Stimulated activated CD4-positive, alpha-beta T cell treated with anti-CD3 and anti-CD28 coated beads, TNF-alpha, amount 100 ng/mL, for 24 hours (primary cell): Measurements from ENCODE around the gene IPO8.

Experiments
- DNase-seq, 3 experiments: peaks; one replicate each; pipeline ENCODE4 v3.0.0-alpha.2; 2020; ENCODE audit warnings: low read depth in 3 of 3

IPO8 gene

GRCh38 chr12:30695199-30696102, at the start of gene IPO8:
IPO8 (minus strand) TSS chr12:30695869; CDS start chr12:30695647, 222 bp downstream.
- peak; percentile 76 to 85 (median 77) for DNase-seq

GRCh38 chr12:30744321-30744720, 48.7 kb upstream of the IPO8 start:
- DNase-seq: no peak

DNA sequence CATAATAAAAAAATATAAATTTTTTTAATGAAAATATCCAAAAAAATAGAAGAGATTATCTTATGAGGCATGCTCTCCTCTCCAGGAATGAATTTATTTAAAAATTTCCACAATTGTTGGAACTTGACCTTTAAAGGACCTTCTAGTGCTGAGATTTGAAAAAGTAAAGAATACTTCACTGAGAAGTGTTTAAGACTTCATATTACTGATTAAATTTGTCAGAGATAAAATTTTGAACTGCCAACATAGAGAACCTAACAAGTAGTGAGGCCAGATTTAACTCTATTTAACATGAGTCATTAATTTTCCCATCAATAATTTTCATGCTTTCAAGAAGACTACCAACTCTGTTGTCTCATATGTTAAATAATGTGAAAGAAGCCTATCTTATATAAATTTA, 44.6 kb upstream of the IPO8 start:
- no peak for DNase-seq

DNA sequence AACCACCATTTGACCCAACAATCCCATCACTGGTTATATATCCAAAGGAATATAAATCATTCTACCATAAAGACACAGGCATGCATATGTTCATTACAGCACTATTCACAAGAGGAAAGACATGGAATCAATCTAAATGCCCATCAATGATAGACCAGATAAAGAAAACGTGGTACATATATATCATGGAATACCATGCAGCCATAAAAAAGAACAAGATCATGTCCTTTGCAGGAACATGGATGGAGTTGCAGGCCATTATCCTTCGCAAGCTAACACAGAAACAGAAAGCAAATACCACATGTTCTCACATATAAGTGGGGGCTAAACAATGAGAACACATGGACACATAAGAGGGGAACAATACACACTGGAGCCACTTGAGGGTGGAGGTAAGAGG, 43.4 kb upstream of the IPO8 start:
- no peak for DNase-seq

- no peak for DNase-seq
These were observed 37.4 kb upstream of the IPO8 start for GRCh38 chr12:30732954-30733637.

DNA sequence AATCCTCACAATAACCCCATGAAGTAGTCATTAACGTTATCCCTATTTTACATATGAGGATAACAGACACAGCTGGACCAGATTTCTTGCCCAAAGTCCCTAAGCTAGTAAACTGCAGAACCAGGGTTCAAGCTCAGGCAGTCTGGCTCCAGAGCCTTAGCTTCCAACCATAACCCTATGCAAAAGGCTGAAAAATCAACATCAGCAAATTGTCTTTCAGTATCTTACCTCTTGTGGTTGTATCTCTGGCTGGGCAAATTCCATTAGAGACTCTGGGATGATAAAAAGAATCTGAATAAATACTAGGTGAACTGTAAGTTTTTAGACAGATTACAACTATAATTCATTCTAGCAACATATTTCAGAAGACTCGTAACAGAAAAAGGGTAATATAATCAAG, 34.3 kb upstream of the IPO8 start:
- no peak for DNase-seq

- DNase-seq: no peak
These were observed 33.9 kb upstream of the IPO8 start for GRCh38 chr12:30729547-30729946.

DNA sequence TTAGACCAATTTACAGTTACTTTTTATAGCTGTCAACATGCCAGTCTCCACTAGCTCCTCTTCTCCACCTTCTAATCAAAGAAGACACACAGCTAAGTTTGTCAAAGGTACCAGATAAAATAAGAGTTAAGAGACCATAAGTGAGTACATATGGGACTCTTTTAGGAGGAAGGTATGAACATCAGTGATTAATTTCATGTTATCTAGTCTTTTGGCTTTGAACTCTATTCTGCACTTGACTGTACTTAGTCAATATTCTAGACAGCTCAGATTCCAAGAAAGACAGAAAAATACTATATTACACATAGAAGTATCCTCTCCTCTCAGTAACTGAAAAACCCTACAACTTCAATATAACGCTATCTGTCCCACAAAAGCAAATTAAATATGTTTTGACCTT, 31.0 kb upstream of the IPO8 start:
- DNase-seq: no peak

DNA sequence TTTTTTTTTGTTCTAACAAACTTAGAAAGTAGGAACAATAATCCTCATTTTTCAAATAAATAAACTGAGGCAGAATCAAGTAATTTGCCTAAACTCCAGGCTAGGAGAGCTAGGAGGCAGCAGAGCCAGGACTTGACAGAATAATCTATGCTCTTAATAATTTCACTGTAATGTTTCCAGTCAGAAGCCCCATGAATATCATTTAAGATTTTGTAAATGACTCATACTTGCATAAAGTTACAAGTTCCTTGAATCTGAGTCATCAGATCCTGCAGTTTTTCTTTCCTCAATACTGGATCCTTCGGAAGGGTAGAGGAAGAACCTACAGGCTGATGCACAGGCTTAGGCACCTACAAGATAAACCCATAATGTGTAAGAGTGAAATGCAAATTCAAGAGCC, 30.1 kb upstream of the IPO8 start:
- no peak for DNase-seq

DNA sequence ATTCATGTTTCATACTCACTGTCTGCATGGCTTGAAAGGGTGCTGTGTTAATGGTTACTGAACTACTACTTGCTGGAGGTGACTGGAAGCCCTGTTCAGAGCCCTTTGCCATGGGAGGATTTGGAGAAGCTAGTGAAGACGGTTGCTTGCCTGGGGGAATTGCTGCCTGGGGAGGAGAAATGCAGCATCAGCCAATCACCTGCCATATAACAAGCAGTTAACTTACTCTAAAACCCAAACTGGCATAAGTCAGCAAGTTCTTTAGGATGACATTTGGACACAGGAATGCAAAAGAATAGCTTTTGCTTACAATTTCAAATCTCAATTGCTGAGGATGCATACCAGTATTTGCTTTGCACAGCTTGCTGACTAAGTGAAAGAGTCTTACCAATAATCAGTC, 23.4 kb upstream of the IPO8 start:
- DNase-seq: no peak

- DNase-seq: no peak
These were observed 12.1 kb upstream of the IPO8 start for GRCh38 chr12:30707613-30708342.

GRCh38 chr12:30706476-30706875, 10.8 kb upstream of the IPO8 start:
- DNase-seq: no peak

DNA sequence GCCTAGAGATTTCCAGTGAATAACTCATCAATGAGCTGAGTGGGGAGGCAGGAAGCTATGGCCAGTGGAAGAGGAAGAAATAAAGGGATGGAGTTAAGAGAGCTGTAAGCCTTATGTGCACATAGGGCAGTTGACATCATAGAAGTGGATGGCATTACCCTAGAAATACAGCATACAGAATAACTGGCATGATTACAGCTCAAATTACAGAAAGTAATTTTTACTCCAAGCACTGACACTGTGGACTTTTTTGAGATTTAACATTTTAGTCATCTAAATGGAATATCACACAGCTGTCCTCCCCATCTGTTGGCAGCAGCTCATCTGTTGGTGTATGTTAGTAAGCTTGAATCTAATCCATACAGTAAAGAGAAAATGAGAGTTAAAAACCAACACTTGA, 5.4 kb upstream of the IPO8 start:
- no peak for DNase-seq

- DNase-seq: no peak
These were observed 4.7 kb upstream of the IPO8 start for GRCh38 chr12:30700216-30700900.

- DNase-seq: no peak
These were observed 2.7 kb upstream of the IPO8 start for GRCh38 chr12:30698346-30698745.

DNA sequence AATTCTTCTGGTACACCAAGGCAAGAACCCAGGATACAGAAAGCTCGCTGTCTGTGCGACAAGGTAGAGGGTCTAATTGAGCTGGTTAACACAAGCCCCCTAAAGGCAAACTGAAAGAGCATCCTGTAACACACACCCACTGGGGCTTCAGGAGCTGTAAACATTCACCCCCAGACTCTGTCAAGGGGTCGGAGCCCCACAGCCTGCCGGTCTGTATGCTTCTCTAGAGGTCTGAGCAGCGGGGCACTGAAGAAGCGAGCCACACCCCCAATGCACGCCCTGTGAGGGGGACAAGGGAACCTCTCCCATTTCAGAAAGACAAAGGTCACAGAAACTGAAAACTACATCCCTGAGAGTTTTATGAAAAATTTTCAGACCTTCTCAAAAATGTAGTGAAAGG, 1.3 kb upstream of the IPO8 start:
- DNase-seq: no peak

DNA sequence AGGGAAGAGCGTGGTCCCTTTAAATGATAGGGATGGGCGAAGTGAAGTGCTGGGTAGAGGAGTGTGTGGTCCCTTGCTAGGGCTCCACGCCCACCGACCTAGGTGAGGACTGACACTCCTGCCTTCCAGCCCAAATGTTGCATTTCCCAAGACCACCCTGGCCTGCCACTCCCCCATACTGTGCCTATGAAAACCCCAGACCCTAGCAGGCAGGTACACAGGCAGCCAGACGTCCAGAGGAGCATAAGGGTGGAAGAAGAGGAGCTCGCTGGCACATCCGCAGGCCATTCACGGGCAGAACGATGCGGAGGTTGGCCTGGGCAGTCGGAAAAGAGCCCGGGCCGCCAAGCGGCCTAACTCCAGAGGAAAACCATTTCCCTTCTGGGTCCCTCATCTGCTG, 817 bp upstream of the IPO8 start:
- no peak for DNase-seq

DNA sequence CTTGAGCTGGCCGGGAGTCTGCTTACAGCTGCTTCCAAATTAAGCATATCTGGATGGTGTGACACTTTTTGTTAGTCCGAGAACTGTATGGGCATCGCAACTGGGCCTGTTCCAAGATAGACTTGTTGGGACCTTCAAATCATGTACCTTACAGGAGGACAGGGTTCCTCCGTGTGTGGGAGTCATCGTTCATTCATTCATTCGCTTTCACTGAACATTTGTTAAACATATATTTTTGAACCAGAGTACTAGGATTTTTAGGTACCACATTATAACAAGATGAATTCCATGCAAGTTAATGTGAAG, 387 bp upstream of the IPO8 start:
- no peak for DNase-seq

GRCh38 chr12:30694412-30695198, 1.1 kb downstream of the IPO8 start:
- DNase-seq: peak in 1 of 3 experiments; percentile 2

GRCh38 chr12:30692470-30692869, 3.2 kb downstream of the IPO8 start:
- DNase-seq: no peak

DNA sequence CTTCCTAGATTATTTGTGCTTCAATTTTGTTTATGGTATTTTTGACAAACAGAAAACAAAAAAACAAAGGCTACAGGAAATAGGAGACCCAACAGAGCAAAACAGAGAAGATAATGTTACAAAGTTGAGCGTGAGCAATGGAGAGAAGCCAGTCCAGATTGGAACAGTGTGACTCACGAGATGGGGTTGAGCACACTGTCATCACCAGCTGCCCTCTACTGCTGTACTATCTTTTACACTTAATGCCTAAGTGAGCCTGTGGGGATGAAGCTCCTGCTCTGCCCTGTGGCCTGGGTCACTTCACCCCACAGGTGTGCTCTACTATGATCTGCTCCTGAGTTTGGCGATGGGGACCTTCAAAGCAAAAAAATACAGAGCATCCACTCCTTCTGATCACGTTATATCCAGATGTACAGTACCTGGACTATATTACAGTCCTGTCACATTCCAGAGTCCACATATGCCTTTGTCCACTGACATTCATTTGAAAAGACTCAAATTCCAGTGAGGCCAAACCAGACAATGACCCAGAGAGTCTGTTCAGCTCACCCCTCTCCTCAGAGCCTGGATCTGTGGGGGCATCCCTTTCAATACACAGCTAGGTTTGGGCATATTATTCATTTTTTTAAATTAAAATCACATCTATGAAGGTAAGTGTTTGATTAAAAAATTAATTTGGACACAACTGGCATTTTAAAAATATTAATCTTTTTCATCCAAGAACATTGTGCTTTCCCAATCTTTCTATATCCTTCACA, 4.4 kb downstream of the IPO8 start:
- DNase-seq: no peak
